OCI-LY1 (cell line): Measurements from ENCODE around the gene OR51M1.

Experiments used
- H2AFZ ChIP-seq: fragments of 200-600 bp; sonication (generic), shearing (Covaris generic); 2 replicates; pipeline ENCODE4 v1.6.0; 2014; ENCODE audit warnings: antibody characterized with exemption, mild to moderate bottlenecking, low read length
- H3F3A ChIP-seq: fragments of 200-600 bp; sonication (generic), shearing (Covaris generic); 2 replicates; pipeline ENCODE4 v1.6.0; 2014; ENCODE audit warnings: mild to moderate bottlenecking, antibody characterized with exemption, low read length, moderate library complexity; ENCODE audit not compliant: insufficient read depth
- H3K27ac ChIP-seq: fragments of 200-600 bp; sonication (generic); 2 replicates; pipeline ENCODE4 v1.5.1; 2014; ENCODE audit warnings: low read length, mixed run types, mild to moderate bottlenecking, low read depth; ENCODE audit not compliant: poor library complexity, severe bottlenecking
- H3K27me3 ChIP-seq: fragments of 200-600 bp; sonication (generic); 2 replicates; pipeline ENCODE4 v1.6.0; 2014; ENCODE audit warnings: antibody characterized with exemption, mild to moderate bottlenecking, low read length, moderate library complexity; ENCODE audit not compliant: insufficient read depth
- H3K36me3 ChIP-seq: fragments of 200-600 bp; sonication (generic); 2 replicates; pipeline ENCODE4 v1.6.1; 2014; ENCODE audit warnings: mild to moderate bottlenecking, antibody characterized with exemption, low read length, moderate library complexity, mixed read lengths; ENCODE audit not compliant: insufficient read depth
- H3K4me1 ChIP-seq: fragments of 200-600 bp; sonication (generic); 2 replicates; pipeline ENCODE4 v1.5.1; 2014; ENCODE audit warnings: mild to moderate bottlenecking, low read length, moderate library complexity; ENCODE audit not compliant: insufficient read depth, severe bottlenecking
- H3K4me2 ChIP-seq: fragments of 200-600 bp; sonication (generic), shearing (Covaris generic); 2 replicates; pipeline ENCODE4 v1.6.1; 2014; ENCODE audit warnings: low read length
- H3K4me3 ChIP-seq: fragments of 200-600 bp; sonication (generic); 2 replicates; pipeline ENCODE4 v1.5.1; 2014; ENCODE audit warnings: low read length, low read depth, mild to moderate bottlenecking, mixed read lengths; ENCODE audit not compliant: poor library complexity, severe bottlenecking
- H3K79me2 ChIP-seq: fragments of 200-600 bp; shearing (Covaris generic); 2 replicates; pipeline ENCODE4 v1.6.1; 2016; ENCODE audit warnings: mixed run types, low read length, mixed read lengths; ENCODE audit not compliant: insufficient read depth
- H3K9ac ChIP-seq: fragments of 200-600 bp; sonication (generic), shearing (Covaris generic); 2 replicates; pipeline ENCODE4 v1.6.1; 2014; ENCODE audit warnings: mild to moderate bottlenecking, low read length, mixed read lengths
- H3K9me2 ChIP-seq: fragments of 200-600 bp; sonication (generic), shearing (Covaris generic); 2 replicates; pipeline ENCODE4 v1.6.1; 2014; ENCODE audit warnings: low read depth, mild to moderate bottlenecking, low read length, mixed read lengths
- H3K9me3 ChIP-seq: fragments of 200-600 bp; shearing (Covaris generic); 2 replicates; pipeline ENCODE4 v1.6.1; 2014; ENCODE audit warnings: low read length, mixed read lengths
- H4K20me1 ChIP-seq: fragments of 200-600 bp; sonication (generic), shearing (Covaris generic); 2 replicates; pipeline ENCODE4 v1.6.0; 2016; ENCODE audit warnings: mild to moderate bottlenecking, low read length; ENCODE audit not compliant: insufficient read depth
- CTCF ChIP-seq: fragments of 200-600 bp; sonication (generic), shearing (Covaris generic); IDR thresholded peaks from 2 replicates; pipeline ENCODE4 v1.5.1; 2017; ENCODE audit warnings: mild to moderate bottlenecking, antibody characterized with exemption, low read length, moderate library complexity, mixed read lengths
- EZH2 ChIP-seq: fragments of 200-600 bp; sonication (generic), shearing (Covaris generic); IDR thresholded peaks from 2 replicates; pipeline ENCODE4 v1.8.0; 2017; ENCODE audit warnings: borderline replicate concordance, mixed run types, mild to moderate bottlenecking, antibody characterized with exemption, low read length, moderate library complexity, mixed read lengths

Gene OR51M1

GRCh38 chr11:5366856-5367255, 16.8 kb upstream of the OR51M1 start:
- H3K27ac ChIP-seq, result no peak overlapping the region
- no peaks in the 10 kb centered on the region for H3K79me2 ChIP-seq
- H3K36me3 ChIP-seq, result no peaks in the 10 kb centered on the region
- H2AFZ ChIP-seq, result no peak overlapping the region
- H3K27me3 ChIP-seq, result no peaks in the 10 kb centered on the region
- no peak overlapping the region for H3K4me3 ChIP-seq
- no peaks in the 10 kb centered on the region for H3K9me2 ChIP-seq
- H4K20me1 ChIP-seq, result no peaks in the 10 kb centered on the region
- H3K4me2 ChIP-seq, result no peak overlapping the region
- H3F3A ChIP-seq, result no peaks in the 10 kb centered on the region
- no peak overlapping the region for H3K9ac ChIP-seq
- no peak for TF ChIP-seq EZH2
- TF ChIP-seq CTCF, result no peak
- no peaks in the 10 kb centered on the region for H3K9me3 ChIP-seq
- H3K4me1 ChIP-seq, result no peaks in the 10 kb centered on the region

DNA sequence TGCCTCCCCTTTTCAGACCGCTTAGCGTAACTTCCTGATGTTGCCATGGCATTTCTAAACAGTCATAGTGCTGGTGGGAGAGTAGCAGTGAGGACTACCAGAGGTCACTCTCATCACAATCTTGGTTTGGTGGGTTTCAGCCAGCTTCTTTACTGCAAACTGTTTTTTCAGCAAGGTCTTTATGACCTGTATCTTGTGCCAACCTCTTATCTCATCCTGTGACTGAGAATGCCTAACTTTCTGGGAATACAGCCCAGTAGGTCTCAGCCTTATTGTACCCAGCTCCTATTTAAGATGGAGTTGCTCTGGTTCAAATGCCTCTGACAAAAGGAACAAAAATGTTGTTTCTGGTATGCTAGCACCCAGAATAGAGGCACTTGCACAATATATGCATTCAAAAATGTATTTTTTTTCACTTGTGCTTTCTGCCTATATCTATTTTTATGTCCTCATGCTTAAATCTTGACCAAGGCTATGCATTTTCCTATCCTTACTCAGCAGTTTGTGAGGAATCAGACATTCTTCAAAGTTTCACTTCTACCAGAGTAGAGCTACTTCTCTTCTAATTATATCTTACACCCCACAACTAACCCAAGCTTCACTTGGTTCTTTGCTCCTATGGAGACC, 16.1 kb upstream of the OR51M1 start:
- H3K9me2 ChIP-seq, result no peaks in the 10 kb centered on the region
- H3K4me3 ChIP-seq, result no peak overlapping the region
- no peaks in the 10 kb centered on the region for H4K20me1 ChIP-seq
- no peaks in the 10 kb centered on the region for H3K4me1 ChIP-seq
- no peak overlapping the region for H2AFZ ChIP-seq
- no peaks in the 10 kb centered on the region for H3K79me2 ChIP-seq
- H3K9me3 ChIP-seq, result no peaks in the 10 kb centered on the region
- H3K9ac ChIP-seq, result no peak overlapping the region
- no peaks in the 10 kb centered on the region for H3K36me3 ChIP-seq
- no peaks in the 10 kb centered on the region for H3F3A ChIP-seq
- H3K4me2 ChIP-seq, result no peak overlapping the region
- TF ChIP-seq EZH2 (no peak), CTCF (no peak)
- H3K27me3 ChIP-seq, result no peaks in the 10 kb centered on the region
- H3K27ac ChIP-seq, result no peak overlapping the region

GRCh38 chr11:5368502-5369043, 15.0 kb upstream of the OR51M1 start:
- H3F3A ChIP-seq, result no peaks in the 10 kb centered on the region
- H3K36me3 ChIP-seq, result no peaks in the 10 kb centered on the region
- H3K27me3 ChIP-seq, result no peaks in the 10 kb centered on the region
- no peak for TF ChIP-seq CTCF
- TF ChIP-seq EZH2, result no peak
- no peak overlapping the region for H2AFZ ChIP-seq
- no peaks in the 10 kb centered on the region for H4K20me1 ChIP-seq
- H3K9me3 ChIP-seq, result no peaks in the 10 kb centered on the region
- no peaks in the 10 kb centered on the region for H3K4me1 ChIP-seq
- no peak overlapping the region for H3K9ac ChIP-seq
- no peaks in the 10 kb centered on the region for H3K9me2 ChIP-seq
- H3K4me3 ChIP-seq, result no peak overlapping the region
- no peaks in the 10 kb centered on the region for H3K79me2 ChIP-seq
- H3K27ac ChIP-seq, result no peak overlapping the region
- no peak overlapping the region for H3K4me2 ChIP-seq
